HUES48 (cell line): Measurements from ENCODE around the gene ADGRG2.
"Not testable (repeated sequence)": the region's sequence is repeated elsewhere in the genome, so short reads cannot be mapped to it uniquely, and the experiment has no call there.

Source experiments
- H3K27ac ChIP-seq: one replicate; pipeline ENCODE4 v1.7.0; 2013; ENCODE audit warnings: low read depth, low read length, inconsistent platforms
- H3K27me3 ChIP-seq: 2 replicates; pipeline ENCODE4 v1.6.1; 2013; ENCODE audit warnings: mild to moderate bottlenecking, low read length; ENCODE audit not compliant: control insufficient read depth, insufficient read depth
- H3K36me3 ChIP-seq: 2 replicates; pipeline ENCODE4 v1.6.1; 2013; ENCODE audit warnings: low read length; ENCODE audit not compliant: control insufficient read depth, insufficient read depth
- H3K4me1 ChIP-seq: 2 replicates; pipeline ENCODE4 v1.6.1; 2013; ENCODE audit warnings: mild to moderate bottlenecking, low read length; ENCODE audit not compliant: control insufficient read depth, insufficient read depth
- H3K4me3 ChIP-seq: 2 replicates; pipeline ENCODE4 v1.5.1; 2013; ENCODE audit warnings: mild to moderate bottlenecking, low read depth, low read length
- H3K9ac ChIP-seq: 2 replicates; pipeline ENCODE4 v1.6.1; 2013; ENCODE audit warnings: mild to moderate bottlenecking, low read depth, low read length, moderate library complexity
- H3K9me3 ChIP-seq: 2 replicates; pipeline ENCODE4 v1.6.1; 2013; ENCODE audit warnings: low read length; ENCODE audit not compliant: control insufficient read depth, insufficient read depth

ADGRG2 gene

GRCh38 chrX:18983666-18984380 lies 138.4 kb downstream of the ADGRG2 start, which contains the start of gene PHKA2:
Gene PHKA2 (minus strand): TSS chrX:18984114. CDS start chrX:18983932, 182 bp downstream.
- no peaks in the 10 kb centered on the region for H3K27me3 ChIP-seq
- H3K36me3 ChIP-seq, result no peaks in the 10 kb centered on the region
- H3K27ac ChIP-seq, result peak within 1 kb of the TSS; percentile 86
- 0 out of 2 replicates have a peak, but pooled peaks cover 6% of the 10 kb centered on the region for H3K4me1 ChIP-seq
- peak within 1 kb of the TSS; percentile 78 for H3K9ac ChIP-seq
- H3K9me3 ChIP-seq, result peaks cover 3% of the 10 kb centered on the region
- H3K4me3 ChIP-seq, result peak within 1 kb of the TSS; percentile 84

GRCh38 chrX:18981124-18981807 lies 141.0 kb downstream of the ADGRG2 start:
- 0 out of 2 replicates have a peak, but pooled peaks cover 6% of the 10 kb centered on the region for H3K4me1 ChIP-seq
- no peaks in the 10 kb centered on the region for H3K36me3 ChIP-seq
- H3K4me3 ChIP-seq, result no peak overlapping the region

GRCh38 chrX:18980262-18980661 lies 142.0 kb downstream of the ADGRG2 start:
- not testable (repeated sequence) for H3K27me3 ChIP-seq, H3K36me3 ChIP-seq, H3K9me3 ChIP-seq, H3K4me1 ChIP-seq, H3K4me3 ChIP-seq, H3K27ac ChIP-seq, H3K9ac ChIP-seq

More at GRCh38 chrX:18981124-18981807, 141.0 kb downstream of the ADGRG2 start:
- no peak overlapping the region for H3K9ac ChIP-seq
- no peaks in the 10 kb centered on the region for H3K27me3 ChIP-seq
- H3K9me3 ChIP-seq, result no peaks in the 10 kb centered on the region; the same call in 1 of the 2 replicates
- no peak overlapping the region for H3K27ac ChIP-seq

GRCh38 chrX:18974993-18975392 lies 147.3 kb downstream of the ADGRG2 start:
- Histone ChIP-seq H3K36me3 (no peaks in the 10 kb centered on the region), H3K9me3 (peaks cover 11% of the 10 kb centered on the region; the same call in 1 of the 2 replicates), H3K4me3 (no peak overlapping the region), H3K27ac (no peak overlapping the region), H3K27me3 (no peaks in the 10 kb centered on the region), H3K9ac (no peak overlapping the region), H3K4me1 (no peaks in the 10 kb centered on the region)

GRCh38 chrX:18973527-18974192 lies 148.6 kb downstream of the ADGRG2 start:
- H3K9ac ChIP-seq, result no peak overlapping the region
- no peaks in the 10 kb centered on the region for H3K27me3 ChIP-seq
- H3K36me3 ChIP-seq, result no peaks in the 10 kb centered on the region
- no peak overlapping the region for H3K4me3 ChIP-seq
- no peaks in the 10 kb centered on the region for H3K4me1 ChIP-seq
- H3K9me3 ChIP-seq, result peaks cover 11% of the 10 kb centered on the region; the same call in 1 of the 2 replicates
- H3K27ac ChIP-seq, result no peak overlapping the region

- H3K9ac ChIP-seq, result no peak overlapping the region
These were observed 150.8 kb downstream of the ADGRG2 start for GRCh38 chrX:18971506-18971905.

GRCh38 chrX:18970465-18970864 lies 151.8 kb downstream of the ADGRG2 start:
- no peaks in the 10 kb centered on the region for H3K36me3 ChIP-seq
- no peak overlapping the region for H3K4me3 ChIP-seq
- H3K4me1 ChIP-seq, result no peaks in the 10 kb centered on the region
- no peak overlapping the region for H3K27ac ChIP-seq
- no peaks in the 10 kb centered on the region for H3K27me3 ChIP-seq
- no peak overlapping the region for H3K9ac ChIP-seq
- peaks cover 19% of the 10 kb centered on the region; the same call in 1 of the 2 replicates for H3K9me3 ChIP-seq

More at GRCh38 chrX:18971506-18971905, 150.8 kb downstream of the ADGRG2 start:
- no peaks in the 10 kb centered on the region for H3K27me3 ChIP-seq
- H3K9me3 ChIP-seq, result peaks cover 19% of the 10 kb centered on the region; the same call in 1 of the 2 replicates
- H3K36me3 ChIP-seq, result no peaks in the 10 kb centered on the region
- no peak overlapping the region for H3K4me3 ChIP-seq
- no peak overlapping the region for H3K27ac ChIP-seq
- H3K4me1 ChIP-seq, result no peaks in the 10 kb centered on the region

GRCh38 chrX:18966624-18967023 lies 155.6 kb downstream of the ADGRG2 start:
- no peak overlapping the region for H3K9ac ChIP-seq
- H3K4me1 ChIP-seq, result no peaks in the 10 kb centered on the region
- no peaks in the 10 kb centered on the region for H3K36me3 ChIP-seq
- no peaks in the 10 kb centered on the region for H3K27me3 ChIP-seq
- no peak overlapping the region for H3K27ac ChIP-seq
- H3K9me3 ChIP-seq, result peaks cover 15% of the 10 kb centered on the region; the same call in 1 of the 2 replicates
- no peak overlapping the region for H3K4me3 ChIP-seq

GRCh38 chrX:18964901-18965300 lies 157.4 kb downstream of the ADGRG2 start:
- Histone ChIP-seq H3K27ac (no peak overlapping the region), H3K4me1 (no peaks in the 10 kb centered on the region), H3K9ac (no peak overlapping the region), H3K4me3 (no peak overlapping the region), H3K27me3 (no peaks in the 10 kb centered on the region), H3K36me3 (no peaks in the 10 kb centered on the region), H3K9me3 (peaks cover 26% of the 10 kb centered on the region)

- no peaks in the 10 kb centered on the region for H3K4me1 ChIP-seq
- H3K36me3 ChIP-seq, result no peaks in the 10 kb centered on the region
- no peaks in the 10 kb centered on the region for H3K27me3 ChIP-seq
- H3K27ac ChIP-seq, result no peak overlapping the region
- H3K4me3 ChIP-seq, result no peak overlapping the region
- peaks cover 30% of the 10 kb centered on the region for H3K9me3 ChIP-seq
- no peak overlapping the region for H3K9ac ChIP-seq
These were observed 158.2 kb downstream of the ADGRG2 start for GRCh38 chrX:18964026-18964425.
